ENCODE measurements around the gene ANXA8. TPM values are rescaled to one million over a fixed set of nuclear protein-coding genes. Genes with fewer than 3 reads are reported as not detected.

ANXA8 gene
- total and polyA plus RNA-seq, 2 donors (not counting 3 experiments of a cell fraction or from before 2014, with no cell fraction given): not detected

GRCh38 chr10:47442351-47442750, 41.6 kb downstream of the ANXA8 start:
- FAIRE-seq (no peak), DNase-seq (ENCODE audit: low read depth, low spot score) (no peak)
- Histone ChIP-seq H3K27ac (ENCODE audit: insufficient read depth, low read depth, low read length) (no peak overlapping the region), H3K9ac (replicated peaks; ENCODE audit: extremely low read depth, insufficient read depth, low read length) (no peak overlapping the region), H2AFZ (ENCODE audit: low read depth, low read length) (no peak overlapping the region), H3K36me3 (ENCODE audit: control insufficient read depth in 2 of 2, extremely low read depth in 1 of 2, insufficient read depth in 2 of 2, low read length in 2 of 2) (no peaks in the 10 kb centered on the region), H3K4me2 (ENCODE audit: insufficient read depth, low read length) (no peak overlapping the region), H3K9me3 (replicated peaks; ENCODE audit: control insufficient read depth, insufficient read depth, low read length) (no peaks in the 10 kb centered on the region), H3K79me2 (ENCODE audit: control insufficient read depth, insufficient read depth, low read length) (no peaks in the 10 kb centered on the region), H3K27me3 (ENCODE audit: control insufficient read depth in 2 of 2, insufficient read depth in 2 of 2, low read length in 2 of 2) (peaks cover 0 to 5% of the 10 kb centered on the region in 2 experiments), H3K4me1 (ENCODE audit: control insufficient read depth, extremely low read depth, insufficient read depth, low read length) (no peaks in the 10 kb centered on the region), H3K4me3 (replicated peaks in 1 of 3; ENCODE audit: insufficient read depth in 1 of 3, low read depth in 1 of 3, low read length in 3 of 3) (no peak overlapping the region), H4K20me1 (replicated peaks; ENCODE audit: control insufficient read depth, extremely low read depth, insufficient read depth, low read length) (no peaks in the 10 kb centered on the region), H3K9me1 (replicated peaks; ENCODE audit: control insufficient read depth, extremely low read depth, insufficient read depth, low read length) (no peaks in the 10 kb centered on the region)
- POLR2A ChIA-PET: no interaction called here
- dilution Hi-C loops (cut with MboI; ENCODE audit: extremely low pct_ligation_motif_present, low sequenced_read_pairs) (no loop called here), intact Hi-C loops (cut with micrococcal nuclease) (no loop called here)
- CTCF ChIA-PET: interaction anchor here (0.8 to 1.3 kb wide), 2 partner anchors 80 to 102 kb away, joined by 3 to 4 read pairs; no protein-coding TSS in a partner anchor
- TF ChIP-seq, protein P1, sequence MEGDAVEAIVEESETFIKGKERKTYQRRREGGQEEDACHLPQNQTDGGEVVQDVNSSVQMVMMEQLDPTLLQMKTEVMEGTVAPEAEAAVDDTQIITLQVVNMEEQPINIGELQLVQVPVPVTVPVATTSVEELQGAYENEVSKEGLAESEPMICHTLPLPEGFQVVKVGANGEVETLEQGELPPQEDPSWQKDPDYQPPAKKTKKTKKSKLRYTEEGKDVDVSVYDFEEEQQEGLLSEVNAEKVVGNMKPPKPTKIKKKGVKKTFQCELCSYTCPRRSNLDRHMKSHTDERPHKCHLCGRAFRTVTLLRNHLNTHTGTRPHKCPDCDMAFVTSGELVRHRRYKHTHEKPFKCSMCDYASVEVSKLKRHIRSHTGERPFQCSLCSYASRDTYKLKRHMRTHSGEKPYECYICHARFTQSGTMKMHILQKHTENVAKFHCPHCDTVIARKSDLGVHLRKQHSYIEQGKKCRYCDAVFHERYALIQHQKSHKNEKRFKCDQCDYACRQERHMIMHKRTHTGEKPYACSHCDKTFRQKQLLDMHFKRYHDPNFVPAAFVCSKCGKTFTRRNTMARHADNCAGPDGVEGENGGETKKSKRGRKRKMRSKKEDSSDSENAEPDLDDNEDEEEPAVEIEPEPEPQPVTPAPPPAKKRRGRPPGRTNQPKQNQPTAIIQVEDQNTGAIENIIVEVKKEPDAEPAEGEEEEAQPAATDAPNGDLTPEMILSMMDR (IDR thresholded peaks at IDR 0.05; ENCODE audit: extremely low read depth in 1 of 2, insufficient read depth in 1 of 2, low read depth in 1 of 2, low read length in 2 of 2): no peak
- TF ChIP-seq, protein P2, sequence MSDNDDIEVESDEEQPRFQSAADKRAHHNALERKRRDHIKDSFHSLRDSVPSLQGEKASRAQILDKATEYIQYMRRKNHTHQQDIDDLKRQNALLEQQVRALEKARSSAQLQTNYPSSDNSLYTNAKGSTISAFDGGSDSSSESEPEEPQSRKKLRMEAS (IDR thresholded peaks at IDR 0.05; ENCODE audit: insufficient read depth, insufficient read length): no peak
- TF ChIP-seq GATA2 (IDR thresholded peaks at IDR 0.05; ENCODE audit: insufficient read depth, insufficient read length, low read depth, low read length) (no peak), EZH2 (IDR thresholded peaks at IDR 0.05; ENCODE audit: borderline replicate concordance, low read depth, low read length, severe bottlenecking) (no peak), MYC (IDR thresholded peaks at IDR 0.05; ENCODE audit: low read depth, low read length) (no peak), JUN (IDR thresholded peaks at IDR 0.05; ENCODE audit: borderline replicate concordance, insufficient read depth, insufficient read length, low read depth) (no peak)
- BruUV-seq (replicated peaks): no TSS peak

All from endothelial cell of umbilical vein (primary cell).